Measurements from ENCODE around the gene MAP2. TPM values are rescaled to one million over a fixed set of nuclear protein-coding genes. Genes with fewer than 3 reads are reported as not detected.

MAP2 gene
- total and polyA plus RNA-seq, 2 of the 13 experiments (the other 11 are each of a cell fraction or from before 2014, with no cell fraction given): 0.08 TPM; not detected in 1

DNA sequence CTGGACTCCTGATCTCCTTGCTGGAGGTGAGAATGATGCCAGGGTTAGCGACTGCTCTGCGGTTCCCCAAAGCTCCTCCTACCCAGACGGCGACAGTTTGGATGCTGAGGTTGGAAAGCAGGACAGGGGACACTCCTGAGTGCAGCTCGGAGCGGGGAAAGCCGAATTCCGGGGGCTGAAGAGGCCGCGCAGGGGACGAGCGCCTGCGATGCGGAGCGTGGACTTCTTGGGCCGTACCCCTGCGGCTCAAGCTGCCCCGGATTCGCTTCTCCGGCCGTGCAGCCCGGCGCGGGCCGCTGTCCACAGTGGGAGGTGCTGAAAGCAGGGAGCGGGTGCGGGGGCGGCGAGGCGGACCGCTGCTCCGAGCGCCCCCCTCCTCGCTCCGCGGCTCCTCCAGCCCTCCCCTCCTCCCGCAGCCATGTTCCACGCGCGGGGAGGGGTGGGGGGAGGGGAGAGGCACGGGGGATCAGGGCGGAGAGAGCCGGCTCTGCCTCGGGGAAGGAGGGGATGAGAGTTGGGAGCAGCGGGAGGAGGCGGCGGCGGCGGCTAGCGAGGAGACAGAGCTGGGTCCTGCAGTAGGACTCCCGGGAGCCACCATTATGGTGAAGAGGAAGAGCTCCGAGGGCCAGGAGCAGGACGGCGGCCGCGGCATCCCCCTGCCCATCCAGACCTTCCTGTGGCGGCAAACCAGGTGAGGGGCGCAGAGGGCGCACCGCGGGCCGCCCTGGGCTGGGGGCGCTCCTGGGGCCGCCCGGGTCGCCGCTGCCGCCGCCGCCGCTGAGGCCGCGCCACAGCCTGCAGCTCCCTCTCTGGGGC is 347.8 kb downstream of the MAP2 start, which contains the start of gene UNC80 (continued):
- peak; percentile 90 for TF ChIP-seq E2F5 (CRISPR knock-in tag; conservative IDR thresholded peaks at IDR 0.05)
- TF ChIP-seq SOX5 (CRISPR knock-in tag; IDR thresholded peaks at IDR 0.05; ENCODE audit: borderline replicate concordance): peak; percentile 53; the same call in 1 of the 2 replicates
- 0 out of 2 replicates have a peak, but pooled peaks have one; percentile 55 for TF ChIP-seq DR1 (CRISPR knock-in tag; IDR thresholded peaks at IDR 0.05)
- peak; percentile 85; the same call in 1 of the 2 replicates for TF ChIP-seq ZNF570 (CRISPR knock-in tag; IDR thresholded peaks at IDR 0.05; ENCODE audit: borderline replicate concordance)
- TF ChIP-seq RBFOX2 (IDR thresholded peaks at IDR 0.05; ENCODE audit: low read depth, low read length): no peak
- peak; percentile 96 for TF ChIP-seq SNAI1 (CRISPR knock-in tag; IDR thresholded peaks at IDR 0.05; ENCODE audit: borderline replicate concordance)
- no peak for TF ChIP-seq TCF7 (IDR thresholded peaks at IDR 0.05; ENCODE audit: low read depth)
- TF ChIP-seq, protein P1, sequence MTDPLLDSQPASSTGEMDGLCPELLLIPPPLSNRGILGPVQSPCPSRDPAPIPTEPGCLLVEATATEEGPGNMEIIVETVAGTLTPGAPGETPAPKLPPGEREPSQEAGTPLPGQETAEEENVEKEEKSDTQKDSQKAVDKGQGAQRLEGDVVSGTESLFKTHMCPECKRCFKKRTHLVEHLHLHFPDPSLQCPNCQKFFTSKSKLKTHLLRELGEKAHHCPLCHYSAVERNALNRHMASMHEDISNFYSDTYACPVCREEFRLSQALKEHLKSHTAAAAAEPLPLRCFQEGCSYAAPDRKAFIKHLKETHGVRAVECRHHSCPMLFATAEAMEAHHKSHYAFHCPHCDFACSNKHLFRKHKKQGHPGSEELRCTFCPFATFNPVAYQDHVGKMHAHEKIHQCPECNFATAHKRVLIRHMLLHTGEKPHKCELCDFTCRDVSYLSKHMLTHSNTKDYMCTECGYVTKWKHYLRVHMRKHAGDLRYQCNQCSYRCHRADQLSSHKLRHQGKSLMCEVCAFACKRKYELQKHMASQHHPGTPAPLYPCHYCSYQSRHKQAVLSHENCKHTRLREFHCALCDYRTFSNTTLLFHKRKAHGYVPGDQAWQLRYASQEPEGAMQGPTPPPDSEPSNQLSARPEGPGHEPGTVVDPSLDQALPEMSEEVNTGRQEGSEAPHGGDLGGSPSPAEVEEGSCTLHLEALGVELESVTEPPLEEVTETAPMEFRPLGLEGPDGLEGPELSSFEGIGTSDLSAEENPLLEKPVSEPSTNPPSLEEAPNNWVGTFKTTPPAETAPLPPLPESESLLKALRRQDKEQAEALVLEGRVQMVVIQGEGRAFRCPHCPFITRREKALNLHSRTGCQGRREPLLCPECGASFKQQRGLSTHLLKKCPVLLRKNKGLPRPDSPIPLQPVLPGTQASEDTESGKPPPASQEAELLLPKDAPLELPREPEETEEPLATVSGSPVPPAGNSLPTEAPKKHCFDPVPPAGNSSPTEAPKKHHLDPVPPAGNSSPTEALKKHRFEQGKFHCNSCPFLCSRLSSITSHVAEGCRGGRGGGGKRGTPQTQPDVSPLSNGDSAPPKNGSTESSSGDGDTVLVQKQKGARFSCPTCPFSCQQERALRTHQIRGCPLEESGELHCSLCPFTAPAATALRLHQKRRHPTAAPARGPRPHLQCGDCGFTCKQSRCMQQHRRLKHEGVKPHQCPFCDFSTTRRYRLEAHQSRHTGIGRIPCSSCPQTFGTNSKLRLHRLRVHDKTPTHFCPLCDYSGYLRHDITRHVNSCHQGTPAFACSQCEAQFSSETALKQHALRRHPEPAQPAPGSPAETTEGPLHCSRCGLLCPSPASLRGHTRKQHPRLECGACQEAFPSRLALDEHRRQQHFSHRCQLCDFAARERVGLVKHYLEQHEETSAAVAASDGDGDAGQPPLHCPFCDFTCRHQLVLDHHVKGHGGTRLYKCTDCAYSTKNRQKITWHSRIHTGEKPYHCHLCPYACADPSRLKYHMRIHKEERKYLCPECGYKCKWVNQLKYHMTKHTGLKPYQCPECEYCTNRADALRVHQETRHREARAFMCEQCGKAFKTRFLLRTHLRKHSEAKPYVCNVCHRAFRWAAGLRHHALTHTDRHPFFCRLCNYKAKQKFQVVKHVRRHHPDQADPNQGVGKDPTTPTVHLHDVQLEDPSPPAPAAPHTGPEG (CRISPR knock-in tag; IDR thresholded peaks at IDR 0.05): peak; percentile 90
- TF ChIP-seq, protein P2, sequence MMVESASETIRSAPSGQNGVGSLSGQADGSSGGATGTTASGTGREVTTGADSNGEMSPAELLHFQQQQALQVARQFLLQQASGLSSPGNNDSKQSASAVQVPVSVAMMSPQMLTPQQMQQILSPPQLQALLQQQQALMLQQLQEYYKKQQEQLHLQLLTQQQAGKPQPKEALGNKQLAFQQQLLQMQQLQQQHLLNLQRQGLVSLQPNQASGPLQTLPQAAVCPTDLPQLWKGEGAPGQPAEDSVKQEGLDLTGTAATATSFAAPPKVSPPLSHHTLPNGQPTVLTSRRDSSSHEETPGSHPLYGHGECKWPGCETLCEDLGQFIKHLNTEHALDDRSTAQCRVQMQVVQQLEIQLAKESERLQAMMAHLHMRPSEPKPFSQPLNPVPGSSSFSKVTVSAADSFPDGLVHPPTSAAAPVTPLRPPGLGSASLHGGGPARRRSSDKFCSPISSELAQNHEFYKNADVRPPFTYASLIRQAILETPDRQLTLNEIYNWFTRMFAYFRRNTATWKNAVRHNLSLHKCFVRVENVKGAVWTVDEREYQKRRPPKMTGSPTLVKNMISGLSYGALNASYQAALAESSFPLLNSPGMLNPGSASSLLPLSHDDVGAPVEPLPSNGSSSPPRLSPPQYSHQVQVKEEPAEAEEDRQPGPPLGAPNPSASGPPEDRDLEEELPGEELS (CRISPR knock-in tag; IDR thresholded peaks at IDR 0.05): peak; percentile 56; the same call in 1 of the 2 replicates
- no peak for TF ChIP-seq ZNF530 (CRISPR knock-in tag; IDR thresholded peaks at IDR 0.05; ENCODE audit: low read depth)
- peak; percentile 87 for TF ChIP-seq GABPB1 (CRISPR knock-in tag; IDR thresholded peaks at IDR 0.05)
- TF ChIP-seq ZNF775 (CRISPR knock-in tag; IDR thresholded peaks at IDR 0.05; ENCODE audit: borderline replicate concordance): no peak
- TF ChIP-seq ZSCAN29 (CRISPR knock-in tag; conservative IDR thresholded peaks at IDR 0.05): peak; percentile 97
- TF ChIP-seq ZNF563 (CRISPR knock-in tag; IDR thresholded peaks at IDR 0.05): peak; percentile 97
- peak; percentile 87; the same call in 1 of the 2 replicates for TF ChIP-seq CAMTA2 (CRISPR knock-in tag; IDR thresholded peaks at IDR 0.05; ENCODE audit: borderline replicate concordance)
- peak; percentile 54 for TF ChIP-seq XRCC5 (optimal IDR thresholded peaks at IDR 0.05; ENCODE audit: low read length)
- peak; percentile 95 for TF ChIP-seq KLF15 (CRISPR knock-in tag; IDR thresholded peaks at IDR 0.05; ENCODE audit: borderline replicate concordance)
- no peak for TF ChIP-seq ZBTB8A (CRISPR knock-in tag; IDR thresholded peaks at IDR 0.05; ENCODE audit: borderline replicate concordance, low read depth)
- TF ChIP-seq HOXA5 (CRISPR knock-in tag; IDR thresholded peaks at IDR 0.05): peak; percentile 98
- no peak; the same call in 1 of the 2 replicates for TF ChIP-seq ZNF674 (CRISPR knock-in tag; IDR thresholded peaks at IDR 0.05; ENCODE audit: low read depth)
- no peak for TF ChIP-seq KAT2B (IDR thresholded peaks at IDR 0.05; ENCODE audit: borderline replicate concordance, low read depth, low read length)

Measured in HepG2 (cell line).